Liver (tissue), 9 donors: ENCODE measurements around the gene BOD1L1. TPM values are rescaled to one million over a fixed set of nuclear protein-coding genes. Genes with fewer than 3 reads are reported as not detected.

Experiments
- DNase-seq: peaks from one replicate; pipeline ENCODE4 v3.0.0-alpha.2; 2017; ENCODE audit warnings: low spot score
- H3K27ac ChIP-seq, 2 donors: one replicate each; pipeline ENCODE4 v1.7.0; 2013; ENCODE audit warnings: inconsistent platforms in 2 of 2, low read length in 2 of 2, control low read depth in 1 of 2, low read depth in 1 of 2, mild to moderate bottlenecking in 1 of 2
- H3K27me3 ChIP-seq, 4 donors: one replicate each; pipeline versions ENCODE4 v1.6.1 to v1.7.0; 2013; ENCODE audit warnings: low read length in 3 of 4, inconsistent platforms in 1 of 4, mild to moderate bottlenecking in 1 of 4, moderate library complexity in 1 of 4; ENCODE audit not compliant: control insufficient read depth in 4 of 4, insufficient read depth in 4 of 4
- H3K36me3 ChIP-seq, 4 donors: one replicate each; pipeline versions ENCODE4 v1.6.1 to v1.7.0; 2013; ENCODE audit warnings: low read length in 3 of 4, mild to moderate bottlenecking in 3 of 4, low read depth in 1 of 4, moderate library complexity in 1 of 4; ENCODE audit not compliant: control insufficient read depth in 4 of 4, insufficient read depth in 3 of 4
- H3K4me1 ChIP-seq, 4 donors: one replicate each; pipeline versions ENCODE4 v1.6.1 to v1.7.0; 2013; ENCODE audit warnings: low read length in 3 of 4, mild to moderate bottlenecking in 3 of 4, moderate library complexity in 1 of 4; ENCODE audit not compliant: control insufficient read depth in 4 of 4, insufficient read depth in 4 of 4
- H3K4me3 ChIP-seq, 3 donors: one replicate each; pipeline versions ENCODE4 v1.6.1 to v1.7.0; 2013; ENCODE audit warnings: low read length in 3 of 3, control low read depth in 1 of 3, low read depth in 1 of 3, mild to moderate bottlenecking in 1 of 3
- H3K9ac ChIP-seq, 2 donors: one replicate each; pipeline ENCODE4 v1.7.0; 2013; ENCODE audit warnings: low read length in 2 of 2, mild to moderate bottlenecking in 2 of 2, moderate library complexity in 2 of 2, control low read depth in 1 of 2, low read depth in 1 of 2
- H3K9me3 ChIP-seq, 4 donors: one replicate each; pipeline versions ENCODE4 v1.6.1 to v1.7.0; 2013; ENCODE audit warnings: low read length in 3 of 4; ENCODE audit not compliant: control insufficient read depth in 4 of 4
- ATF3 ChIP-seq: IDR thresholded peaks from 2 replicates; pipeline ENCODE4 v1.6.1; 2016; ENCODE audit warnings: antibody characterized with exemption
- CTCF ChIP-seq: fragments of 150-350 bp; IDR thresholded peaks from 2 replicates; pipeline ENCODE4 v1.5.1; 2017; ENCODE audit warnings: improper control_type of control experiment, low read depth, low read length; ENCODE audit not compliant: missing input control
- EGR1 ChIP-seq, 2 donors: IDR thresholded peaks; 2 replicates each; pipeline ENCODE4 v1.6.1; 2016 to 2018; ENCODE audit warnings: antibody characterized with exemption in 2 of 2, low read depth in 2 of 2
- FOXA1 ChIP-seq: IDR thresholded peaks from 2 replicates; pipeline ENCODE4 v1.6.1; 2016; ENCODE audit warnings: antibody characterized with exemption
- GABPA ChIP-seq, 2 donors: IDR thresholded peaks in 1 of 2; conservative IDR thresholded peaks in 1 of 2; 2 replicates each; pipeline ENCODE4 v1.6.1; 2016; ENCODE audit warnings: antibody characterized with exemption in 2 of 2, mild to moderate bottlenecking in 1 of 2, moderate library complexity in 1 of 2
- HNF4A ChIP-seq, 2 donors: conservative IDR thresholded peaks; 2 replicates each; pipeline ENCODE4 v1.6.1; 2016; ENCODE audit warnings: antibody characterized with exemption in 2 of 2, mild to moderate bottlenecking in 2 of 2
- HNF4G ChIP-seq: IDR thresholded peaks from 2 replicates; pipeline ENCODE4 v1.6.1; 2016; ENCODE audit warnings: antibody characterized with exemption
- MAX ChIP-seq: IDR thresholded peaks from 2 replicates; pipeline ENCODE4 v1.6.1; 2016; ENCODE audit warnings: antibody characterized with exemption
- NR2F2 ChIP-seq: IDR thresholded peaks from 2 replicates; pipeline ENCODE4 v1.6.1; 2016; ENCODE audit warnings: antibody characterized with exemption
- RAD21 ChIP-seq, 2 donors: IDR thresholded peaks; 2 replicates each; pipeline ENCODE4 v1.6.1; 2016; ENCODE audit warnings: antibody characterized with exemption in 2 of 2, mild to moderate bottlenecking in 2 of 2
- RXRA ChIP-seq, 2 donors: IDR thresholded peaks; 2 replicates each; pipeline ENCODE4 v1.6.1; 2017 to 2018; ENCODE audit warnings: antibody characterized with exemption in 2 of 2, mild to moderate bottlenecking in 1 of 2
- TAF1 ChIP-seq: conservative IDR thresholded peaks from 2 replicates; pipeline ENCODE4 v1.6.1; 2016; ENCODE audit warnings: antibody characterized with exemption, mild to moderate bottlenecking
- YY1 ChIP-seq: IDR thresholded peaks from 2 replicates; pipeline ENCODE4 v1.6.1; 2016; ENCODE audit warnings: antibody characterized with exemption, mild to moderate bottlenecking
- ZBTB33 ChIP-seq: IDR thresholded peaks from 2 replicates; pipeline ENCODE4 v1.6.1; 2016; ENCODE audit warnings: antibody characterized with exemption
- WGBS: extraction: QIAGEN DNeasy Blood & Tissue Kit; methylation state at CpG from one replicate; pipeline ENCODE4 v1.1.7; 2013; 5-methylcytosine and 5-hydroxymethylcytosine counted together
- polyA plus RNA-seq, 2 donors: library from polyadenylated mRNA; stranded (reverse) in 1 of 2; unstranded in 1 of 2; fragments of 200-250 nt in 1 of 2; fragments of >200 nt in 1 of 2; fragmentation: Nextera tagmentation in 1 of 2; extraction: Ambion mirVana in 1 of 2; gene quantifications; one replicate each; pipeline versions ENCODE4 v1.2.1 to v1.2.3, GENCODE V29; 2013 to 2015
- total RNA-seq, 2 donors: library from RNA; depleted of rRNA; stranded (reverse); fragments of >200 nt; gene quantifications; one replicate each; pipeline ENCODE4 v1.2.3, GENCODE V29; 2014
- TF ChIP-seq, protein P1 (sequence below): IDR thresholded peaks from 2 replicates; pipeline ENCODE4 v1.6.1; 2016; ENCODE audit warnings: antibody characterized with exemption, mild to moderate bottlenecking
- donor health status: healthy.
- donor health status: healthy.
- donor health status: healthy.
- donor health status: healthy.
- donor health status: healthy.

The BOD1L1 gene
- total and polyA plus RNA-seq, 4 donors = 4.1 to 19.2 (median 10.2) TPM

- no peak for TF ChIP-seq ATF3
Observed at GRCh38 chr4:13612569-13612968, 15.0 kb downstream of the BOD1L1 start (continued).

DNA sequence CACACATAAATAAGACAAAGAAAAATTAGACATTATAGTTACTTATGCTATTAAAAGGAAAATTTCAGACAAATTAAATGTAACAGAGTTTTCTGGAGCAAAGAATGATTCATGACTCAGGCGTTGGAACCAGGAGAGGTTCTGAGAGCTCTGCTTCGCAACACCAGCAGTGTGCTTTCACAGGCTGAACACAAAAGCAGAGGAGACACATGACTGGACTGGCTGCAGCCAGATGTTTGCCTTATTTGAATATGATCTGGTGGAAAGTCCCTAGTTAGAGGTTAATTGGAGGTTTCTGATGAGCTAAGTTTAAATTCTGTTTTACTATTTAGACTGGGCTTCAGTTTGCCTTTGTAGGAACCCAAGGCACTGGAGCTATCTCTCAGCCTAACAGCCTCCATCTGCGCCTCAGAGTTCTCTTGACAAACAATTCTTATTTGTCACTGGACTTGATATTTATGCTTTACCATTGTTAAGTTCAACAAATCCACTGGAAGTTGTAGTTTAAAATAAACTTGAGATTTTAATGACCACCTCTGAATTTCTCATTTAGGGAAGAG lies 16.2 kb downstream of the BOD1L1 start:
- H3K4me1 ChIP-seq = no peaks in the 10 kb centered on the region
- DNase-seq = no peak
- no peak for TF ChIP-seq HNF4G
- TF ChIP-seq, protein P1, sequence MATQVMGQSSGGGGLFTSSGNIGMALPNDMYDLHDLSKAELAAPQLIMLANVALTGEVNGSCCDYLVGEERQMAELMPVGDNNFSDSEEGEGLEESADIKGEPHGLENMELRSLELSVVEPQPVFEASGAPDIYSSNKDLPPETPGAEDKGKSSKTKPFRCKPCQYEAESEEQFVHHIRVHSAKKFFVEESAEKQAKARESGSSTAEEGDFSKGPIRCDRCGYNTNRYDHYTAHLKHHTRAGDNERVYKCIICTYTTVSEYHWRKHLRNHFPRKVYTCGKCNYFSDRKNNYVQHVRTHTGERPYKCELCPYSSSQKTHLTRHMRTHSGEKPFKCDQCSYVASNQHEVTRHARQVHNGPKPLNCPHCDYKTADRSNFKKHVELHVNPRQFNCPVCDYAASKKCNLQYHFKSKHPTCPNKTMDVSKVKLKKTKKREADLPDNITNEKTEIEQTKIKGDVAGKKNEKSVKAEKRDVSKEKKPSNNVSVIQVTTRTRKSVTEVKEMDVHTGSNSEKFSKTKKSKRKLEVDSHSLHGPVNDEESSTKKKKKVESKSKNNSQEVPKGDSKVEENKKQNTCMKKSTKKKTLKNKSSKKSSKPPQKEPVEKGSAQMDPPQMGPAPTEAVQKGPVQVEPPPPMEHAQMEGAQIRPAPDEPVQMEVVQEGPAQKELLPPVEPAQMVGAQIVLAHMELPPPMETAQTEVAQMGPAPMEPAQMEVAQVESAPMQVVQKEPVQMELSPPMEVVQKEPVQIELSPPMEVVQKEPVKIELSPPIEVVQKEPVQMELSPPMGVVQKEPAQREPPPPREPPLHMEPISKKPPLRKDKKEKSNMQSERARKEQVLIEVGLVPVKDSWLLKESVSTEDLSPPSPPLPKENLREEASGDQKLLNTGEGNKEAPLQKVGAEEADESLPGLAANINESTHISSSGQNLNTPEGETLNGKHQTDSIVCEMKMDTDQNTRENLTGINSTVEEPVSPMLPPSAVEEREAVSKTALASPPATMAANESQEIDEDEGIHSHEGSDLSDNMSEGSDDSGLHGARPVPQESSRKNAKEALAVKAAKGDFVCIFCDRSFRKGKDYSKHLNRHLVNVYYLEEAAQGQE = no peak
- no peak for TF ChIP-seq NR2F2
- no peak for TF ChIP-seq CTCF
- no peak for TF ChIP-seq RAD21 (IDR thresholded peaks at IDR 0.05)
- TF ChIP-seq MAX = no peak
- H3K4me3 ChIP-seq = no peak overlapping the region
- peaks cover 15 to 74% (median 66%) of the 10 kb centered on the region in 4 donors for H3K36me3 ChIP-seq
- H3K9me3 ChIP-seq = no peaks in the 10 kb centered on the region
- H3K27me3 ChIP-seq = no peaks in the 10 kb centered on the region
- WGBS = 94% methylated on average over 3 of the region's 3 CpGs
- no peak overlapping the region for H3K27ac ChIP-seq
- H3K9ac ChIP-seq = no peak overlapping the region

DNA sequence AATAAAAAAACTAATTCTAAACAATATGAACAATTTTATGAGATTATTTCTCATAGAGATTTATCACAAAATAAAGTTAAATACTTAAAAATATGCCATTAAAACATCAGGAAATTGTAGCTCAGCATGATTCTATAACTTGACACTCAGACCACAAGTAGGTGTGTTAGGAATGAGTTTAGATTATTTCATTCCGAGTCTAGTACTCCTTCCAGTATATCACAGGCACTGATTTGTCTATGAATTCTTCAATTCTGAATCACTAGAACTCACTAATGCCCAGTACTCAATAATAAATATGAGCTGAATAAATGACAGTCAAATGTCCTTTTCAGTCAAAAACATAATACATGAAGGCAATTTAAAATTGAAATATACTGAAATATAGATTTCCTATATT lies 22.2 kb downstream of the BOD1L1 start:
- 97% methylated on average over 1 of the region's 1 CpG for WGBS
- Histone ChIP-seq H3K27ac (no peak overlapping the region), H3K9ac (no peak overlapping the region), H3K36me3 (peaks cover 10 to 66% (median 58%) of the 10 kb centered on the region in 4 donors), H3K4me3 (no peak overlapping the region), H3K9me3 (no peaks in the 10 kb centered on the region), H3K4me1 (no peaks in the 10 kb centered on the region), H3K27me3 (no peaks in the 10 kb centered on the region)
- DNase-seq = no peak
- TF ChIP-seq HNF4A (conservative IDR thresholded peaks at IDR 0.05) (no peak), YY1 (no peak), CTCF (no peak), ATF3 (no peak), RXRA (IDR thresholded peaks at IDR 0.05) (no peak), GABPA (IDR thresholded peaks at IDR 0.05 in 1 of 2, conservative IDR thresholded peaks at IDR 0.05 in 1 of 2) (no peak), RAD21 (IDR thresholded peaks at IDR 0.05) (no peak), EGR1 (IDR thresholded peaks at IDR 0.05; ENCODE audit: low read depth in 2 of 2) (no peak), FOXA1 (no peak), ZBTB33 (no peak), TAF1 (no peak)
- TF ChIP-seq, protein P1 = no peak
